ENCODE measurements around the gene OLFML1.

DNA sequence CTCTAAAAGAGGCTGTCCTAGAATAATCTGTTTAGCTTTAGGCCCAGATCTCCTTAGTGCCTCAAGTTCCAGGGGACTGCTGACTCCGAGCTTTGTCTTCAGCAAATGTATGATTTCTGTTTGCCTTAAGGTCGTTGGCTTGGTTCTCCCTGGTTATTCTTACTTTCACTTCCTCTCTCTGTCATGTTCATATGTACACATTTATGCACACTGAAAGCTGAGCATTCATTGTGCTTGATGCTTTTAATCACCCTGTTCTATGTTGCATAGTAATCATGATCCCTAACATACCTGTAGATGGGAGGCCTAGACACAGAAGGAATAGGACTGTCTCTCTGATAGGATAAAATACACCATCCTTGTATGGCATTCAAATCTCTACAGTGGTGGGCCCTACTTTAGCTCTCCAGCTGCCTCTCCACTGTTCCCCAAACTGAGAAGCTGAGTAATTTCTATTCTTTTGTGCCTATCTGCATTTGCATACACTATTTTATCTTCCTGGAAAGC lies 35.7 kb downstream of the OLFML1 start:
- TF ChIP-seq, protein P1, sequence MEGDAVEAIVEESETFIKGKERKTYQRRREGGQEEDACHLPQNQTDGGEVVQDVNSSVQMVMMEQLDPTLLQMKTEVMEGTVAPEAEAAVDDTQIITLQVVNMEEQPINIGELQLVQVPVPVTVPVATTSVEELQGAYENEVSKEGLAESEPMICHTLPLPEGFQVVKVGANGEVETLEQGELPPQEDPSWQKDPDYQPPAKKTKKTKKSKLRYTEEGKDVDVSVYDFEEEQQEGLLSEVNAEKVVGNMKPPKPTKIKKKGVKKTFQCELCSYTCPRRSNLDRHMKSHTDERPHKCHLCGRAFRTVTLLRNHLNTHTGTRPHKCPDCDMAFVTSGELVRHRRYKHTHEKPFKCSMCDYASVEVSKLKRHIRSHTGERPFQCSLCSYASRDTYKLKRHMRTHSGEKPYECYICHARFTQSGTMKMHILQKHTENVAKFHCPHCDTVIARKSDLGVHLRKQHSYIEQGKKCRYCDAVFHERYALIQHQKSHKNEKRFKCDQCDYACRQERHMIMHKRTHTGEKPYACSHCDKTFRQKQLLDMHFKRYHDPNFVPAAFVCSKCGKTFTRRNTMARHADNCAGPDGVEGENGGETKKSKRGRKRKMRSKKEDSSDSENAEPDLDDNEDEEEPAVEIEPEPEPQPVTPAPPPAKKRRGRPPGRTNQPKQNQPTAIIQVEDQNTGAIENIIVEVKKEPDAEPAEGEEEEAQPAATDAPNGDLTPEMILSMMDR (IDR thresholded peaks at IDR 0.05) = no peak
- no peak for TF ChIP-seq POLR2A (IDR thresholded peaks at IDR 0.05)

Measured in uterus (tissue), 2 donors.